Heart left ventricle (tissue), 13 donors: ENCODE results near the gene SLC25A29.

Experiments
- CTCF ChIP-seq, 12 donors: fragments of 200-600 bp; sonication (generic) in 4 of 12; IDR thresholded peaks; one replicate each; pipeline versions ENCODE4 v1.5.0 to v1.8.0; 2018 to 2022; ENCODE audit warnings: antibody characterized with exemption in 12 of 12, mild to moderate bottlenecking in 5 of 12
- POLR2A ChIP-seq, 2 donors: fragments of 450-650 bp; IDR thresholded peaks; one replicate each; pipeline ENCODE4 v1.6.1; 2017; ENCODE audit warnings: antibody characterized with exemption in 2 of 2, mild to moderate bottlenecking in 2 of 2, moderate library complexity in 2 of 2
- donor health status: ischemic (EF 13 %, LVEDD 7.1; RV severe dilation, severe dysfunction).
- donor health status: DM: no; HTN: yes; CAD: no.
- donor health status: DM: no; HTN: no; CAD: no.
- donor health status: ischemic (EF 25% LVEDD 6.9; RV normal size, moderate dysfunction).
- donor health status: ischemic (EF 25% LVEDD 5.7; RV mildly dilated, moderate dysfunction).
- donor health status: ischemic (EF 35%, LVEDD 5.7; RV mildly dilated, moderate dysfunction).
- donor health status: nonischemic (EF 11% LVEDD 7.7; RV severe dilation, severe dysfunction).
- donor health status: DM: yes; HTN: yes; CAD: no.
- donor health status: PGD.
- donor health status: ischemic (EF 29% LVEDD 5.4; RV normal size, mild dysfunction).
- donor health status: nonischemic (EF 23%, LVEDD 6.1; RV moderate dilation, normal function).

- TF ChIP-seq POLR2A (IDR thresholded peaks at IDR 0.05) = no peak
- TF ChIP-seq CTCF (IDR thresholded peaks at IDR 0.05) = no peak
These were observed 14.8 kb downstream of the SLC25A29 start for GRCh38 chr14:100291305-100292075.
